Cardiac septum (tissue), 1 donor: ENCODE measurements around the gene ZFYVE26. TPM values are rescaled to one million over a fixed set of nuclear protein-coding genes. Genes with fewer than 3 reads are reported as not detected.

Experiments
- DNase-seq: peaks from one replicate; pipeline ENCODE4 v3.0.0-alpha.2; 2020; ENCODE audit warnings: low spot score
- intact Hi-C: fragments of 100-400 bp; cut with DNase I; formaldehyde crosslinking; loops from one replicate; pipeline ENCODE4 v1.14.0; 2022
- long read RNA-seq: library from polyadenylated mRNA; unstranded; transcript quantifications from one replicate; pipeline ENCODE4 v2.0.0, GENCODE V29; 2021
- total RNA-seq: library from RNA; stranded (reverse); fragmentation: NEBNext Ultra II Directional; extraction: Animal tissue kit (Norgen Biotek cat#: 25700); gene quantifications from one replicate; pipeline ENCODE4 v1.2.1, GENCODE V29; 2021
- donor health status: DM: no; HTN: no; CAD: no.

Gene ZFYVE26
- 11.2 TPM for total RNA-seq
- long read RNA-seq, partial matches to known transcripts: 4 of 9 reads
- long read RNA-seq, other reads (novel, unspliced or antisense): 4 of 9 reads

DNA sequence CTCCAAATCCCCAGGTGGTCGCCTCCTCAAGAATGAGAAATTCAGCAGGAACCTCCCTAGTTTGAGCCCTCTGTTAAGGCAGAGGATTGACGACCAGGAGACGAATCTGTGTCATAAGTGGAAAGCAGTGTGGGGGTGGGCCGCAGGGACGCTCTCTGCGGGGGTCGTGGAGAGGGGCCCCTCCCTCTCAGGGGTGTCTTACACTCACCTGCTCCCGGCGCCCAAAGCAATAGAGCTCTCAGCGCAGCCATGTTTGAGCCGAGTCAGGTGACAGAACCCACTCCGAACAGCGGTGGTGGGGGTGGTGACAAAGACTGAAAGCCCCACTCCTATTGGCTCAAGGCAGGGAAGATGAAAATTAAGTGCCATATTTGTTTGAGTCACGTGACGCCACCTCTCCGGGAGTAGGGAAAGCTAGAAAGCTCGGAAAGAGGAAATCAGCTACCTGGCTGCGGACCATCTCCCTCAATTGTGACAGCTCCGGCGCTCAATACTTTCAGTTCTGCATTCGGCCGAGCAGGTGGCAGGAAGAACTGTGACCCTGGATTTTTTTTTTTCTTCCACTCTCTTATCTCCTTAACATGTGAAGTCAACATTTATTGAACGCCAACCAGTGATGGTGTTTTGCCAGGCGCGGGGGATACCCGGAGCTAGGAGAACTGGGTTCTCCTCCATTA is at the start of gene ZFYVE26:
Gene ZFYVE26 (minus strand): TSS at position 265 of the 677 bp plus-strand sequence. CDS start 627 bp downstream, outside the sequence.
- DNase-seq: peak; percentile 96
- intact Hi-C loops: no loop called here

DNA sequence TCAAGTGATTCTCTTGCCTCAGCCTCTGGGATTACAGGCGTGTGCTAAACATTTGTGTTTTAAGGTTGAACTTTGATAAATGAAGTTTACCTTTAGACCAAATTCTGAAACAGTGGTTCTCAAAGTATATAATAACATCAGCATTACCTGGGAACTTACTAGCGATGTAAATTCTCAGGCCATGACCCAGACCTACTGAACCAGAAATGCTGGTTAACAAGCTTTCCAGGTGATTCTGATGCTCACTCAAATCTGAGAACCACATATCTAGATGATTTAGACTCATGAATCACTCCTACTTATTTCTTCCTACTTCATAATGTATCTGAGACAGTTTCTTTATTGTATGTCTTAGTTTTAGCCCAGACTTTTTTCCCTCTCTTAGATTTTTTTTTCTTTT is 46.8 kb upstream of the ZFYVE26 start:
- intact Hi-C loops: no loop called here
- no peak for DNase-seq

DNA sequence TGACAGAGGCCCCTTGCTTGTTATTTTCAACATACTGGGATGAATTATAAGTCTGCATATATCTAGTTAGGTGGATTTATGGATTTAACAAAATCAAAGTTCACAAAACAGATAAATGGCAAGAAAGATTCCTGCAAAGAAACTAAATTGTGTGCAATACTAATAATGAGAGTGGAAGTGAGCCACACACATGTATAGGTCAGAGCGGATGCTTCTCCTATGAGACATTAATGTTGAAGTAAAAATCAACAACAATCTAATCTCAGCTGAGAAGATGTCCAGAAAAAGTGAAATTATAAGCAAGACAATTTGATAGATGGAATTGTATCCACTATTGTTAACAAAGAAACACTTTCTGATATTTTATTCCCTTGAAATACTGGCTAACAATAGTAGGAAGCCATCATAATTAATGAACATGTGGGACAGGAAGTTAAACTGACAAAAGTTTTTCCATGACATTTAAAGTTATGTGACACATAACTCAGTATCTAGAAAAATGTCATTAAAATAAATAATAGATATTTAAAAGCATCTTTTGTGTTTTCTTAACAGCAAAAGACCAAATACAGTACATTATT is 42.9 kb upstream of the ZFYVE26 start:
- DNase-seq: no peak
- intact Hi-C loops: no loop called here

DNA sequence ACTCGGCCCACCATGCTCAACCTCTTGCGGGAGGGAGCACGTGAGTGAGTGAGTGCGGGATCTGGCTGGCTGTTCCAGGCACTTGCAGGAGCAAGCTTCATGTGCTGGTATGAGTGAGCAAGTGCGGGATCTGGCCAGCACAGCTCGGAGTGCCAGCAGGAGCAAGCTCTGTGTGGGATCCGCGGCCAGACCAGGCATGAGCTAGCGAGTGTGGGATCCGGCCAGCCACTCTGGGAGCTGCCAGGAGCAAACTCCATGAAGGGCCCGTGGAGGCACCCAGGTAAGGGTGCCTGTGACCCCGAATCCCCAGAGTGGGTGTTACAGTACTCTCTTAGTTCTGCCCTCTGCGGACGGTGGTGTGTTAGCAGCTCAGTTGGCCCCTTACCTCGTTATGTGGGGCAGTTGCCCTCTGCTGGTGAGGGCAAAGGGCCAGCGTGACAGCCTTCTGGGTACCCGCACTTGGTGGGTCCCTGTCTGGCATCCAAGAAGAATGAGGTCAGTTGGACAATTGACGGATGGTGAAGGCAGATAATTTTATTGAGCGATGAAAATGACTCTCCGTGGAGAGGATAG is 41.5 kb upstream of the ZFYVE26 start:
- no peak for DNase-seq
- intact Hi-C loops: no loop called here

DNA sequence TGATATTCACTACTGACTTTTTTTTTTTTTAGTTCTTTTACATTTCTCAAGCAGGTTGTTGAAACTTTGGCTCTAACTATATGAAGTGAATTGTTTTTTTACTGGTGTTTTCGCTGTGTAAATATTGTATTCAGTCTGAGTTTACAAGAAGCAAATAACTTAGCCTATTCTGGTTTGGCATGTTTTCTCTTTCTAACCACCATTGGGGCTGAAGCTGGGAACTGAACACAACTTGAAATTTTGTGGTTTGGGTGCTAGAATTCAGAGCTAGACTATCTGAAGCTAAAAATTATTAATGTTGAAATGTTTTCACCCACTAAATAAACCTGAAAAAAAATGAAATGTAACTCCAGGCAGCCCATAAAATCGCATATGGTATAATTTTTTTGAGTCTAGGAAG is 40.4 kb upstream of the ZFYVE26 start:
- intact Hi-C loops: no loop called here
- no peak for DNase-seq

DNA sequence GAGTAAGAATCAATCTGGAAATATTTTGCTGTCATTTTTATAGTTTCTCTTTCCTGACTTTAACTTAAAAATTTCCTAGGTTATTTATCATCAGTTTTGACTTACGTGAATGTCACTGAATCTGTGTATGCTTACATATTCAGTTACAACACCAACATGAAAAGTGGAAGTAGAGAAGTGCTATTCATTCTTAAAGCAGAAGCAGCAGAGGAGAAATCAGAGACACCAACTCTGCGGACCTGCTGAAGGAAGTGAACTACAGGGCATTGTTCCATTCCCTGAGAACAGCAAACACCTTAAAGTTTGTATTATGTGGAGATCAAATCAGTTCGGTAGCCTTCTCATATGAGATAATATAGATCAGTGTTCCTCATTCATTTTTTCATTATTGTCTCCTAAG is 37.3 kb upstream of the ZFYVE26 start:
- no peak for DNase-seq
- intact Hi-C loops: no loop called here

DNA sequence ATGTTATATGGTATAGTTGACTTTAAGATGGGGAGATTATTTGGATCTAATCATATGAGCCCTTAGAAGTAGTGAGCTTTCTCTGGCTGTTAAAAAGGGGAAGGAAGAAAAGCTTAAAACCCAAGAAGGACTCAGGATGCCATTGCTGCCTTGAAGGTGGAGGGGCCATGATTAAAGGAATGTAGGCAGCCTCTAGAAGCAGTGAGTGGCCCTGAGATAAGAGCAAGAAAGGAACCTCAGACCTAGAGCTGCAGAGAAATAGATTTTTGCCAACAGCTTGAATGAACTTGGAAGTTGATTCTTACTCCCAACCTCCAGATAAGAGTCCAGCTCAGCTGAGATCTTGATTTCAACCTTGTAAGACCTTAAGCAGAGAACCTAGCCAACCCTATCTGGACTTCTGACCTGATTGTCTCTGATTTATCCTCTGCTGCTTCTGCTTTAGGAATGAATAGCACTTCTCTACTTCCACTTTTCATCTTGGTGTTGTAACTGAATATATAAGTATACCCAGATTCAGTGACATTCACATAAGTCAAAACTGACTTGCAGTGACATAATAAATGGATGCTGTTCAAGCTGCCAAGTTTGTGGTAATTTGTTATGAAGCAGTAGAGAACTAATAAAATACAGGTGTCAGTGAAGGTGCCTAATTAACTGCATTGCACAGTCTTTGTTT is 36.7 kb upstream of the ZFYVE26 start:
- no peak for DNase-seq
- intact Hi-C loops: no loop called here

DNA sequence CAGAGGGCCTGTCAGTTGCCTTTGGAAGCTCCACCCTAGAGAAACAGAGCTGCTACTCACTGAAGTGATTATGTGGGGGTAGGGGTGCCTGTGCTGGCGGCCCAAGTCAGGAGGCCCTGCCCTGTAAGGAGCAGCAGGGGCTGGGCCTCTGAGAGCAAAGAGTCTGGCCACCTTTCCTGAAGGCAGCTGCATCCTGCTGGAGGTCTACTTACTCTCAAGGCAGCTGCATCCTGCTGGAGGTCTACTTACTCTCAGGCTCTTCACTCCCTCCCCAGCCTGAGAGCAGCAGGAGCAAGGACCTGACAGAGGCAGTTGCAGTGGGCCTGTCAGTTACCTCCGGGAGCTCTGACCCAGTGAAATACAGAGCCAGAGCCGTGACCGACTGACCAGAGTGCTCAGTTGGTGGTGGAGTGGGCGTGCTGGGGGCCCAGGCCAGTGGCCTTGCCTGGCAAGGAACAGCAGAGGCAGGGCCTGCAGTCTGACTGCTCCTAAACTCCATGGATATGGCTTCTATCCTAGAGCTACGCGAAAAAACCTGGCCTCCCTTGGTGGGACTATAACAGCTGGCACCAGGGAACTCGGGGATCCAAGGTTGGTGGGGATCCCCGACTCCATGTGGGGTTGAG is 35.5 kb upstream of the ZFYVE26 start:
- no peak for DNase-seq
- intact Hi-C loops: no loop called here

DNA sequence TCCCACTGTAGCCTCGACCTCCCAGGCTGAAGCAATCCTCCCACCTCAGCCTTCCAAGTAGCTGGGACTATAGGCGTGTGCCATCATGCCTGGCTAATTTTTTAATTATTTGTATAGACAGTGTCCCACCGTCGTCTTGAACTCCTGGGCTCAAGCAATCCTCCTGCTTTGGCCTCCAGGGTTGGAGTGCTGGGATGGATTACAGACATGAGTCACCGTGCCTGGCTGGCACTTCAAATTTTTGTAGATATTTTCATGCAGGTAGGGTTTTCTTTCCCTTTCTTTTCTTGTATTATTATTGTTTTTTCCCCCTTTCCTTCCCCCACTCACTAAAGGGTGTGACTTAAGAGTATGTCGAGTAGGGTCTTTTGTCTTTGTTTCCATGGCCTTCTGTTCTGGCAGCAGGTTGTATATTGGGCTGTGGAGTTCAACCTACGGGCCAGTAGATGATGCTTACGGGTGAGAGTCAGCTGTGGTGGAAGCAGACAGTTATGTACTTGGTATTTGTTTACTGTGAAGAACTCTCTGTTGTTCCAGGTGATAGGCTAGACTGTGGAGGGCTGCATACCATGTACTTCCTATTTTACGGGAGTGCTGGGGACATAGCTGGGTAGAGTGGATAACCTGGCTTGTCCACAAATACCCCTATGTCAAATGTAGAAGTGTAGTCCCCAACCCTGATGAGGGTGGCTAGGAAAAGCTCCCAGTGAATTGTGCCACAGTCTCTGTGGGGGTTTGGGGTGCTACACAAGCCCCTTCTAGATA is 33.9 kb upstream of the ZFYVE26 start:
- intact Hi-C loops: no loop called here
- no peak for DNase-seq

DNA sequence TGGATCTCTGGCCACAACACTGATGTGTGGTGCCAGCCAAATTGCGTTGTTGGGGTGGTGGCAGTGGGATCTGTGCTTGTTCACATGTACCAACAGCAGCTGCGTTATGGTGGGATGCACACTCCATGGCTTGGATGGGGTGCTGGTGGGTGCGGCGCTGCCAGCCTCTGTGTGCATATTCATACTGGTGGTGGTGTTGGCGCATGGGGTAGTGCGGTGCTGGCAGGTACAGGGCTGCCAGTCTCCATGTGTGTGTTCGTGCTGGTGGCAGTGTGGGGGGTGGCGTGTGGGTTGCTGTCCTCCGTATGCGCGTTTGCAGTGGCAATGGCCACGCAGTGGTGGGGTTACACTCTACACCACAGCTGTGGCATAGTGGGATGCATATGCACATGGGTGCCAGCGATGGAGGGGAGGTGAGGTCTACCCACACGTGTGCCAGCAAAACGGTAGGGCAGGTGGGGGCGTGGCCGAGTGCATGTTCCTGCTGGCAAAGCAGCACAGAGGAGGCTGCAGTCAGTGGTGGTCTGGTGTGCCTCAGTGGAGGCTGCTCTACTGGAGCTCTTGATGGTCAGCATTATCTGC is 29.7 kb upstream of the ZFYVE26 start:
- no peak for DNase-seq
- intact Hi-C loops: no loop called here

DNA sequence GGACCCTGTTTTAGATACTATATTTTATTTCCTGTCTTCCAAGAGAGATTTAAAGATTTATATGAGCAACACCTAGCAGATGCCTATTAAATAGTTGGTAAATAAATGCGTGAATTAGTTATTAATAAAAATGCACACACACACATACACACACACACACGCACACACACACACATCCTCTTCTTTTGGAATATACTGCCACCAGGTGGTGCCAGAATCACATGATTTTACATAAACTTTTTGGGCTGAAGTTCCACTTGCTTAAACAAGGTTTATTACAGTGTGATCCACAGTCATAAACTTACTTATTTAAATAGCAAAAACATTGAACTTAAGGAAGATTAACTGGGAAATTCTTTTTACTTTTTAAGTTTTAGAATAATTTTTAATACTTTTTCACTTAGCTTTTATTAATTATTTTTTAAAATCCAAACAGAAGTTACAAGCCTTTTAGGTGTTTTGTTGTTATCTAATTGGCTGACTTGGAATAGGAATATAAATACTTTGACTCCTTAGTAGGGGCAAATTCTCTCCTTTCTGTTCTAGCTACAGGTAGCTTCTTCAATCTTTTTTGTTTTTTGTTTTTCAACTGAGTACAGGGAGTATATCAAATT is 20.7 kb upstream of the ZFYVE26 start:
- intact Hi-C loops: loop anchor here (5.0 kb wide), 1 partner anchor 980 kb away; no protein-coding TSS in a partner anchor

DNA sequence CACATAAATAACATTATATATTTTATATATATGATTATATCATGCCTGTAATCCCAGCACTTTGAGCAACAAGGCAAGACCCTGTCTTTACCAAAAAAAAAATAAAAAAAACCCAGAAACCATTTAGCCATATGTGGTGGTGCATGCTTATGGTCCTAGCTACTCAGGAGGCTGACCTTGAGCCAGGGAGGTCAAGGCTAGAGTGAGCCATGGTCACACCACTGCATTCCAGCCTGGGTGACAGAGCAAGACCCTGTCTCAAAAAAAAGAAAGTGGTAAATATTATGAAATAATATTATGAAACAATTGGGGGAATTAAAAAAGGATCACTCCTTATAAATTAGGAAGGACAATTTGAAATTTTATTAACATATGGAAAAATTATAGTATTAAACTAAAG is 19.2 kb upstream of the ZFYVE26 start:
- intact Hi-C loops: loop anchor here (5.0 kb wide), 1 partner anchor 982 kb away; no protein-coding TSS in a partner anchor
- no peak for DNase-seq

More for the DNA sequence above, 20.7 kb upstream of the ZFYVE26 start:
- DNase-seq: no peak

DNA sequence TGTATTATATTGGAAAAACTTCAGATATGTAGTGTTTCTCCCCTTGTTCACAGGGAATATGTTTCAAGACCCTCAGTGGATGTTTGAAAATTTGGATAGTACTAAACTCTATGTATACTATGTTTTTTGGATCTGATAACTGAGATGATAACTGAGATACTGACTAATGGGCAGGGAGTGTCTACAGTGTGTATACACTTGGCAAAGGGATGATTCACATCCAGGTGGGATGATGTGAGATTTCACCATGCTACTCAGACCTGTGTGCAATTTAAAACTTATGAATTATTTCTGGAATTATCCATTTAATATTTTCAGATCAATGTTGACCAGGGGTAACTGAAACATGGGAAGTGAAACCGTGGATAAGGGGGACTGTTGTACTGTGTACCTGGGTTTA is 17.0 kb upstream of the ZFYVE26 start:
- intact Hi-C loops: no loop called here
- no peak for DNase-seq

DNA sequence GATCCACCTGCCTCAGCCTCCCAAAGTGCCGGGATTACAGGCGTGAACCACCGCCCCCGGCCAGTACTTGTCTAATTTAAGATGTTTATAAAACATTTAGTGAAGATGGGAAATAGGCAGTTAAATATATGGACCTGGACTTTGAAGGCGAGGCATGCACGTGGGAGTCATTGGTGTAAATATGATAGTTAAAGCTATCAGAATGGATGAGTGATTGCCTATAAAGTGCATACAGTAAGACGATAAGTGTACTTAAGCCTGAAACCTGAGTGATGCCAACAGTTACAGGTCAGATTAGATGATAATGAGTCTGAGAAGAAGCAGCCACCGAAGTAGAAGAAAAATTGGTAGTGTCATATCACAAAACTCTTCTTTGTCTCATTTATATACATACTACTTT is 14.7 kb upstream of the ZFYVE26 start:
- DNase-seq: no peak
- intact Hi-C loops: no loop called here

DNA sequence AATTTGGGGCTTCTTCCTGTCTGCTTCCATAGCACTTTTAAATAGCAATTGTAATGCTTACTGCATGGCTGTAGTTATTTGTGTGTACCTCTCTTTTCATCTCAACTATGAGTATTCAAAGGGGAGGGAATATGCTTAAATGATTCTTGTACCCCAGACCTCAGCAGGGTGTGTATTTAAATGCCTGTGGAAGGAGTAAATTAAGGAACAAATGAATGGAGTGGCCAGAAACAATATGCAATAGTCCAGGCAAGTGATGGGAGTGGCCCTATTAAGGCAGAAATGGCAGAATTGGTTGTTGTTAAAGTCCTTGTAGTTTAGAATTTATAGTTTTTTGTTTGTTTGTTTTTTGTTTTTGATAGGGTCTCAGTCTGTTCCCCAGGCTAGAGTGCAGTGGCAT is 4.7 kb upstream of the ZFYVE26 start:
- intact Hi-C loops: no loop called here
- DNase-seq: no peak

DNA sequence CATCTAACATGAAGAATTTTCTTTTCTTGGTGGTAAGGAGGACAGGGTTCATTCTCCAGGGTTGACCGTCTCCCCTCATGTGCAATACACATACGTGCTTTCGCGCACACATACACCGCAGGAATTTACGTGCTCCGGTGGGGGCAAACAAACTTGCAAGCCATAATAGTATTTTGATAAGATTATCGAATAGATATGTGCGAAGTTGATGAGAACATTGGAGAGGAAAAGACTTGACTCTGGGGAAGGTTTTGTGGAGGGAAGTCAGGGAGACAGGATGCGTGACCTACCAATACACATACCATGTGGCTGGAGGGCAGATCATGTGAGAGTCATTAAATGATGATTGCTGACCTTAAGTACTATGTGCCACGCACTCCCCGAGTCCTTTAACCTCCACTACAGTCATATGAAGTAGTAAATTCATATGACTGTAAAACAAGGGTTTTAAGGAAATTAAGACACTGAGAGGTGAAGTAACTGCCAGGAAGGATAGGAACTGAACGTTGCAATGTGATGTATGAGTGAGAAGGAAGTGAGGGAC is 4.1 kb upstream of the ZFYVE26 start:
- intact Hi-C loops: no loop called here
- DNase-seq: no peak

DNA sequence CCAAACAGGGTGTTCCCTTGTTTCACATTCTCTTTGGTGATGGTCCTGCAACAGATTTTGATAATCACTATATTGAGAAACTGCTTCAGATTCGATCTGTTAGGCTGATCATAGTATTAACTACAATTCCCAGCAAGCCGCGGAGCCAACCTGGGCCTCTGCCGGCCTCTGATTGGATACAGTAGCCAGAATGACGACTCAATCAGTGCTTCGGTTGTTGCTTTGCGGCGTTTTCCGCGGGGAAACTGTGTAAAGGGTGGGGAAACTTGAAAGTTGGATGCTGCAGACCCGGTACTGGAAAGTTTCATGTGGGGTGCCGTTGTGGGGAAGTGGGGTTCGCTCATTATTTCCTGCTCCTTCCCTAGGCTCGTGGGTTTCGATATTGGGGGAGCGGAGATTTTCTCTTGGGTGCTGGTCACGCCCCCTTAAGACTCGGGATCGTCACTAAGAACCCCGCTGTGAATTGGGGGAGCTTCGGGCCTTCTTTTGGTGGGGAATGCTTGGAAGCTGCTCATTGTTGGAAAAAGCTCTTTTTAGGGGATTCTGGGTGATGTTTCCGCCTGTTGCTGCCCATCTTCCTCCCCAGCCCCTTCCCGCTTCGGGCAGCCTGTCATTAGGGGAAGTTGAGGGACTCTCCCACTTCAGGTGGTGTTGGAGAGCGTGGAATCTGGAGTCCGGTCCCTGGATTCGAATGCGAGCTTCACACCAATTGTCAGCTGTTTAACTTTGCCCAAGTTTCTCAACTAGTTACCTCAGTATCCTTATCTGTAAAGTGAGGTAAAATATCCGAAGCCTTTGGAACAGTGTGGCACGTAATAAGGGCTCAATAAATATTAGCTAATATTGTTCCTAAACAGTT is 3.4 kb upstream of the ZFYVE26 start, which contains the start of gene RAD51B:
Gene RAD51B (plus strand): TSS at position 217 of the 859 bp plus-strand sequence.
- intact Hi-C loops: no loop called here
- DNase-seq: peak; percentile 92
